ENCODE measurements around the gene NAV1. TPM values are rescaled to one million over a fixed set of nuclear protein-coding genes. Genes with fewer than 3 reads are reported as not detected.

NAV1 gene
- polyA plus RNA-seq, 1 donor (not counting 4 experiments of a cell fraction or from before 2014, with no cell fraction given) = 13.2 TPM

DNA sequence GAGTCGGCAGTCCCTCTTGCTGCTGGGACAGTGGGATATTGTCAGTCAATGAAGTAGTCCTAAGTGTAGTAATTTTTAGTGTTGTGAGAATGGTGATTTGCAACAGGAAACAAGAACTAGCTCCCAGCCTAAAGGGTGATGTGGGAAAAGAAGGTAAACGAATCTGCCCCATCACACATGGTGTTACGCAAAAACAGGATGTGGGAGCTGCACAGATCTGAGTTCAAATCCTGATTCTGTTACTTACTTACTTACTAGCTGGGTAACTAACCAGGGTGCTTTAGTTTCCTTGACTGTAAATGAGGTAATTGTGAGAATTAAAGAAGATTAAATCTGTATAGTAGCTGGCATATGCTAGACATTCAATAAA, 22.3 kb downstream of the NAV1 start:
- H3K4me3 ChIP-seq (ENCODE audit: control insufficient read depth in 2 of 3, extremely low read depth in 1 of 3, insufficient read depth in 2 of 3, low read depth in 1 of 3, low read length in 3 of 3) = no peak overlapping the region
- H3K9me1 ChIP-seq (ENCODE audit: control insufficient read depth, extremely low read depth, insufficient read depth, low read length) = no peaks in the 10 kb centered on the region
- dilution Hi-C loops (cut with MboI; ENCODE audit: extremely low pct_ligation_motif_present, low sequenced_read_pairs) = loop anchor here (25.0 kb wide), 2 partner anchors 126 to 226 kb away; no protein-coding TSS in a partner anchor
- no peak overlapping the region for H3K9ac ChIP-seq (ENCODE audit: control insufficient read depth, extremely low read depth, insufficient read depth, low read length)
- FAIRE-seq = no peak
- H3K4me2 ChIP-seq (ENCODE audit: control insufficient read depth, extremely low read depth, insufficient read depth, low read depth, low read length) = no peak overlapping the region
- no peak overlapping the region for H2AFZ ChIP-seq (ENCODE audit: control insufficient read depth, low read length)
- no peaks in the 10 kb centered on the region for H3K9me3 ChIP-seq (ENCODE audit: control insufficient read depth, low read depth, low read length)
- no peaks in the 10 kb centered on the region for H4K20me1 ChIP-seq (ENCODE audit: control insufficient read depth, extremely low read depth, insufficient read depth, low read length)
- H3K79me2 ChIP-seq (ENCODE audit: control insufficient read depth, insufficient read depth, low read length) = no peaks in the 10 kb centered on the region
- no peak overlapping the region for H3K27ac ChIP-seq (ENCODE audit: control insufficient read depth, insufficient read depth, low read length)
- no peak for DNase-seq (ENCODE audit: low read depth, low spot score)
- no peaks in the 10 kb centered on the region for H3K4me1 ChIP-seq (ENCODE audit: control insufficient read depth, extremely low read depth, insufficient read depth, low read length)
- no peaks in the 10 kb centered on the region for H3K36me3 ChIP-seq (ENCODE audit: control insufficient read depth in 2 of 2, extremely low read depth in 1 of 2, insufficient read depth in 2 of 2, low read length in 2 of 2)
- TF ChIP-seq EZH2 (IDR thresholded peaks at IDR 0.05; ENCODE audit: low read length) = no peak
- TF ChIP-seq, protein P1, sequence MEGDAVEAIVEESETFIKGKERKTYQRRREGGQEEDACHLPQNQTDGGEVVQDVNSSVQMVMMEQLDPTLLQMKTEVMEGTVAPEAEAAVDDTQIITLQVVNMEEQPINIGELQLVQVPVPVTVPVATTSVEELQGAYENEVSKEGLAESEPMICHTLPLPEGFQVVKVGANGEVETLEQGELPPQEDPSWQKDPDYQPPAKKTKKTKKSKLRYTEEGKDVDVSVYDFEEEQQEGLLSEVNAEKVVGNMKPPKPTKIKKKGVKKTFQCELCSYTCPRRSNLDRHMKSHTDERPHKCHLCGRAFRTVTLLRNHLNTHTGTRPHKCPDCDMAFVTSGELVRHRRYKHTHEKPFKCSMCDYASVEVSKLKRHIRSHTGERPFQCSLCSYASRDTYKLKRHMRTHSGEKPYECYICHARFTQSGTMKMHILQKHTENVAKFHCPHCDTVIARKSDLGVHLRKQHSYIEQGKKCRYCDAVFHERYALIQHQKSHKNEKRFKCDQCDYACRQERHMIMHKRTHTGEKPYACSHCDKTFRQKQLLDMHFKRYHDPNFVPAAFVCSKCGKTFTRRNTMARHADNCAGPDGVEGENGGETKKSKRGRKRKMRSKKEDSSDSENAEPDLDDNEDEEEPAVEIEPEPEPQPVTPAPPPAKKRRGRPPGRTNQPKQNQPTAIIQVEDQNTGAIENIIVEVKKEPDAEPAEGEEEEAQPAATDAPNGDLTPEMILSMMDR (optimal IDR thresholded peaks at IDR 0.05 in 1 of 3, IDR thresholded peaks at IDR 0.05 in 1 of 3, conservative IDR thresholded peaks at IDR 0.05 in 1 of 3; ENCODE audit: extremely low read depth in 1 of 3, insufficient read depth in 2 of 3, low read length in 3 of 3) = no peak
- no peaks in the 10 kb centered on the region for H3K27me3 ChIP-seq (ENCODE audit: control insufficient read depth, extremely low read depth, insufficient read depth, low read length)

DNA sequence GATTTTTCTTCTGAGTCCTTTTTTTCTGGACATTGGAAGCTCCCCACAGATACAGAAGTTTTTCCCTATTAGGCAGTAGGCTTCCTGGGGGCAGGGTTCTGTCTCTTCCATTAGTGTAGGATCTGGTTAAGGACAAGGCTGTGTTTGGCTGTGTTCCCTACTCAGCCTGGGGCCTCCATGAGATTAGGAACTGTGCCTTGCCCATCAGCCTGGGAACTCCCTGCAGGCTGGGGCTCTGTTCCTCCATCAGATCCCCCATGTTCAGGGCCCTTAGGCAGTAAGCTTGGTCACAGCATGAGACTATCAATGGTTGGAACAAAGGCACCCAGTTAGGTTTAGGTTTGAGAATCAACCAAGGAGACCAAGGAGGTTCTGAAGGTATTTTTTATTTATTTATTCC, 22.7 kb downstream of the NAV1 start:
- Histone ChIP-seq H3K4me1 (ENCODE audit: control insufficient read depth, extremely low read depth, insufficient read depth, low read length) (no peaks in the 10 kb centered on the region), H3K9ac (ENCODE audit: control insufficient read depth, extremely low read depth, insufficient read depth, low read length) (no peak overlapping the region), H2AFZ (ENCODE audit: control insufficient read depth, low read length) (no peak overlapping the region), H3K27ac (ENCODE audit: control insufficient read depth, insufficient read depth, low read length) (no peak overlapping the region), H3K4me2 (ENCODE audit: control insufficient read depth, extremely low read depth, insufficient read depth, low read depth, low read length) (no peak overlapping the region), H4K20me1 (ENCODE audit: control insufficient read depth, extremely low read depth, insufficient read depth, low read length) (no peaks in the 10 kb centered on the region), H3K27me3 (ENCODE audit: control insufficient read depth, extremely low read depth, insufficient read depth, low read length) (no peaks in the 10 kb centered on the region), H3K9me1 (ENCODE audit: control insufficient read depth, extremely low read depth, insufficient read depth, low read length) (no peaks in the 10 kb centered on the region), H3K36me3 (ENCODE audit: control insufficient read depth in 2 of 2, extremely low read depth in 1 of 2, insufficient read depth in 2 of 2, low read length in 2 of 2) (no peaks in the 10 kb centered on the region), H3K9me3 (ENCODE audit: control insufficient read depth, low read depth, low read length) (no peaks in the 10 kb centered on the region), H3K79me2 (ENCODE audit: control insufficient read depth, insufficient read depth, low read length) (no peaks in the 10 kb centered on the region), H3K4me3 (ENCODE audit: control insufficient read depth in 2 of 3, extremely low read depth in 1 of 3, insufficient read depth in 2 of 3, low read depth in 1 of 3, low read length in 3 of 3) (no peak overlapping the region)
- FAIRE-seq = no peak
- dilution Hi-C loops (cut with MboI; ENCODE audit: extremely low pct_ligation_motif_present, low sequenced_read_pairs) = loop anchor here (25.0 kb wide), 2 partner anchors 126 to 226 kb away; no protein-coding TSS in a partner anchor
- TF ChIP-seq, protein P1 (optimal IDR thresholded peaks at IDR 0.05 in 1 of 3, IDR thresholded peaks at IDR 0.05 in 1 of 3, conservative IDR thresholded peaks at IDR 0.05 in 1 of 3; ENCODE audit: extremely low read depth in 1 of 3, insufficient read depth in 2 of 3, low read length in 3 of 3) = no peak
- TF ChIP-seq EZH2 (IDR thresholded peaks at IDR 0.05; ENCODE audit: low read length) = no peak
- DNase-seq (ENCODE audit: low read depth, low spot score) = no peak
